T-cell (primary cell): ENCODE measurements around the gene ZNF79. TPM values are rescaled to one million over a fixed set of nuclear protein-coding genes. Genes with fewer than 3 reads are reported as not detected.
"Not testable (repeated sequence)": the region's sequence is repeated elsewhere in the genome, so short reads cannot be mapped to it uniquely, and the experiment has no call there.

Experiments
- ATAC-seq, 4 experiments: fragments of 200-7000 bp in 3 of 4; fragments of 150-1000 bp in 1 of 4; cut with Tn5 transposase; replicated peaks in 1 of 4; 1 replicate in 3 of 4; 2 replicates in 1 of 4; pipeline ENCODE4 v1.10.0; 2021; ENCODE audit warnings: moderate library complexity in 3 of 4, mild to moderate bottlenecking in 2 of 4, moderate number of reproducible peaks in 1 of 4
- CTCF ChIA-PET, 2 donors: fragments of 300-600 bp; sonication (Branson Sonifier 250); formaldehyde crosslinking; loops; one replicate each; lab custom pipeline; 2022; ENCODE audit warnings: antibody characterized with exemption in 2 of 2; lab: Charles Lee
- POLR2A ChIA-PET, 2 donors: fragments of 300-600 bp; sonication (Branson Sonifier 250); formaldehyde crosslinking; loops; one replicate each; lab custom pipeline; 2022; ENCODE audit warnings: antibody characterized with exemption in 2 of 2; lab: Charles Lee
- DNase-seq, 35 experiments: peaks; one replicate each; pipeline versions ENCODE4 v3.0.0 to v3.0.0-alpha.2; 2013 to 2023
- H3K27ac ChIP-seq: one replicate; pipeline ENCODE4 v1.5.1; 2013; ENCODE audit warnings: low read length
- H3K27me3 ChIP-seq, 2 experiments: replicated peaks in 1 of 2; 1 replicate in 1 of 2; 2 replicates in 1 of 2; pipeline versions ENCODE4 v1.6.1 to v1.7.0; 2013; ENCODE audit warnings: low read length in 1 of 2, mixed read lengths in 1 of 2; ENCODE audit not compliant: control insufficient read depth in 2 of 2, insufficient read depth in 2 of 2; ENCODE audit errors: extremely low read depth in 1 of 2
- H3K36me3 ChIP-seq, 2 donors: 1 replicate in 1 of 2; 2 replicates in 1 of 2; pipeline versions ENCODE4 v1.6.1 to v1.7.0; 2013; ENCODE audit warnings: low read length in 1 of 2; ENCODE audit not compliant: control insufficient read depth in 2 of 2, insufficient read depth in 1 of 2; ENCODE audit errors: extremely low read depth in 1 of 2
- H3K4me1 ChIP-seq, 2 experiments: 1 replicate in 1 of 2; 2 replicates in 1 of 2; pipeline versions ENCODE4 v1.6.1 to v1.7.0; 2013; ENCODE audit warnings: low read length in 2 of 2, mixed read lengths in 1 of 2; ENCODE audit not compliant: insufficient read depth in 2 of 2, control insufficient read depth in 1 of 2; ENCODE audit errors: extremely low read depth in 1 of 2
- H3K4me3 ChIP-seq, 2 donors: 1 replicate in 1 of 2; 2 replicates in 1 of 2; pipeline versions ENCODE4 v1.5.1 to v1.7.0; 2013; ENCODE audit warnings: mild to moderate bottlenecking in 2 of 2, low read length in 1 of 2, moderate library complexity in 1 of 2; ENCODE audit not compliant: control insufficient read depth in 1 of 2; ENCODE audit errors: extremely low read depth in 1 of 2
- H3K9me3 ChIP-seq: 2 replicates; pipeline ENCODE4 v1.7.0; 2013
- H3K27ac Mint-ChIP-seq, 2 donors: one replicate each; pipeline ENCODE4 v1.8.0; 2020 to 2021; ENCODE audit warnings: mild to moderate bottlenecking in 2 of 2, mixed read lengths in 2 of 2
- H3K27me3 Mint-ChIP-seq, 2 donors: one replicate each; pipeline ENCODE4 v1.8.0; 2021 to 2022; ENCODE audit warnings: mixed read lengths in 2 of 2
- H3K36me3 Mint-ChIP-seq: one replicate; pipeline ENCODE4 v1.8.0; 2021; ENCODE audit warnings: mixed read lengths
- H3K4me1 Mint-ChIP-seq, 3 donors: one replicate each; pipeline ENCODE4 v1.8.0; 2020 to 2022; ENCODE audit warnings: mixed read lengths in 3 of 3, mild to moderate bottlenecking in 1 of 3
- H3K4me3 Mint-ChIP-seq, 3 donors: one replicate each; pipeline ENCODE4 v1.8.0; 2020 to 2022; ENCODE audit warnings: mild to moderate bottlenecking in 3 of 3, mixed read lengths in 3 of 3, moderate library complexity in 3 of 3
- H3K9me3 Mint-ChIP-seq, 3 donors: one replicate each; pipeline ENCODE4 v1.8.0; 2020 to 2022; ENCODE audit warnings: mixed read lengths in 3 of 3
- WGBS: methylation state at CpG from one replicate; pipeline ENCODE4 v1.1.5; 2013; ENCODE audit warnings: missing lambda C conversion rate; ENCODE audit not compliant: insufficient coverage; 5-methylcytosine and 5-hydroxymethylcytosine counted together
- total RNA-seq, 35 experiments: library from RNA in 6 of 35; stranded (reverse) in 6 of 35; fragments of 120-200 nt in 1 of 35; gene quantifications; one replicate each; pipeline versions ENCODE4 v1.2.1 to v1.2.4 and lab custom pipeline; 2013 to 2026

Gene ZNF79
- total RNA-seq, 5 donors from 2014 or later (not counting 1 experiment from before 2014, with no cell fraction given) = 7.2 to 20.2 (median 17.3) TPM

GRCh38 chr9:127466407-127466917 lies 42.3 kb downstream of the ZNF79 start:
- H3K4me3 Mint-ChIP-seq, H3K27ac Mint-ChIP-seq, H3K27me3 Mint-ChIP-seq, H3K4me1 Mint-ChIP-seq, DNase-seq, H3K27me3 ChIP-seq, POLR2A ChIA-PET, ATAC-seq, H3K27ac ChIP-seq, H3K4me3 ChIP-seq, H3K9me3 ChIP-seq, H3K4me1 ChIP-seq, H3K9me3 Mint-ChIP-seq, CTCF ChIA-PET: not testable (repeated sequence)
- no CpG with 5 or more reads among the region's 5 CpGs for WGBS
- peaks cover 43% of the 10 kb centered on the region for H3K36me3 Mint-ChIP-seq
- H3K36me3 ChIP-seq = peaks cover 16 to 30% of the 10 kb centered on the region in 2 donors

- Histone ChIP-seq H3K36me3 (peaks cover 8 to 18% of the 10 kb centered on the region in 2 donors), H3K4me1 (no peaks in the 10 kb centered on the region), H3K9me3 (no peaks in the 10 kb centered on the region), H3K27me3 (no peaks in the 10 kb centered on the region), H3K27ac (no peak overlapping the region), H3K4me3 (no peak overlapping the region)
- Mint-ChIP-seq H3K27me3 (no peaks in the 10 kb centered on the region), H3K4me1 (no peaks in the 10 kb centered on the region), H3K9me3 (no peaks in the 10 kb centered on the region), H3K36me3 (peaks cover 32% of the 10 kb centered on the region), H3K4me3 (no peak overlapping the region), H3K27ac (no peak overlapping the region)
- DNase-seq (no peak), ATAC-seq (no peak)
- 96% methylated on average over 14 of the region's 14 CpGs for WGBS
- CTCF ChIA-PET = no interaction called here
- POLR2A ChIA-PET = no interaction called here
Measured at GRCh38 chr9:127467621-127468020, 43.4 kb downstream of the ZNF79 start.

GRCh38 chr9:127470662-127471061 lies 46.5 kb downstream of the ZNF79 start:
- no peaks in the 10 kb centered on the region for H3K4me1 Mint-ChIP-seq
- Histone ChIP-seq H3K9me3 (no peaks in the 10 kb centered on the region), H3K36me3 (peaks cover 0 to 3% of the 10 kb centered on the region in 2 donors), H3K4me3 (no peak overlapping the region), H3K4me1 (no peaks in the 10 kb centered on the region), H3K27me3 (no peaks in the 10 kb centered on the region), H3K27ac (no peak overlapping the region)
- no peak overlapping the region for H3K27ac Mint-ChIP-seq
- no peaks in the 10 kb centered on the region for H3K27me3 Mint-ChIP-seq
- no CpG with 5 or more reads among the region's 3 CpGs for WGBS
- no peaks in the 10 kb centered on the region for H3K9me3 Mint-ChIP-seq
- CTCF ChIA-PET = no interaction called here
- ATAC-seq (no peak), DNase-seq (no peak)
- peaks cover 38% of the 10 kb centered on the region for H3K36me3 Mint-ChIP-seq
- H3K4me3 Mint-ChIP-seq = no peak overlapping the region
- POLR2A ChIA-PET = no interaction called here

GRCh38 chr9:127473501-127473900 lies 49.3 kb downstream of the ZNF79 start:
- Histone ChIP-seq H3K27me3 (no peaks in the 10 kb centered on the region), H3K27ac (no peak overlapping the region), H3K4me1 (no peaks in the 10 kb centered on the region), H3K36me3 (peaks cover 0 to 4% of the 10 kb centered on the region in 2 donors), H3K9me3 (no peaks in the 10 kb centered on the region), H3K4me3 (no peak overlapping the region)
- CTCF ChIA-PET = interaction anchor here in 1 of 2 donors (0.7 kb wide), 1 partner anchor 422 kb away, joined by 3 read pairs; no protein-coding TSS in a partner anchor
- no peak for DNase-seq
- 100% methylated on average over 7 of the region's 10 CpGs for WGBS
- no peaks in the 10 kb centered on the region for H3K4me1 Mint-ChIP-seq
- POLR2A ChIA-PET = interaction anchor here (0.6 kb wide), 2 partner anchors 453 to 1941 kb away, joined by 3 to 4 read pairs; no protein-coding TSS in a partner anchor
- H3K27me3 Mint-ChIP-seq = no peaks in the 10 kb centered on the region
- H3K27ac Mint-ChIP-seq = no peak overlapping the region
- no peaks in the 10 kb centered on the region for H3K9me3 Mint-ChIP-seq
- ATAC-seq = no peak
- peaks cover 33% of the 10 kb centered on the region for H3K36me3 Mint-ChIP-seq
- no peak overlapping the region for H3K4me3 Mint-ChIP-seq

GRCh38 chr9:127473932-127474331 lies 49.8 kb downstream of the ZNF79 start:
- WGBS = 80% methylated on average over 2 of the region's 4 CpGs
- Mint-ChIP-seq H3K27ac (no peak overlapping the region), H3K4me1 (no peaks in the 10 kb centered on the region), H3K9me3 (no peaks in the 10 kb centered on the region), H3K4me3 (no peak overlapping the region), H3K27me3 (no peaks in the 10 kb centered on the region), H3K36me3 (peaks cover 36% of the 10 kb centered on the region)
- no peak overlapping the region for H3K4me3 ChIP-seq
- H3K36me3 ChIP-seq = peaks cover 0 to 9% of the 10 kb centered on the region in 2 donors
- ChIA-PET POLR2A (interaction anchor here (0.6 kb wide), 2 partner anchors 454 to 1942 kb away, joined by 3 to 4 read pairs; no protein-coding TSS in a partner anchor), CTCF (interaction anchor here in 1 of 2 donors (0.7 kb wide), 1 partner anchor 421 kb away, joined by 3 read pairs; no protein-coding TSS in a partner anchor)
- H3K27me3 ChIP-seq = no peaks in the 10 kb centered on the region
- ATAC-seq (no peak), DNase-seq (no peak)
- H3K27ac ChIP-seq = no peak overlapping the region
- H3K9me3 ChIP-seq = no peaks in the 10 kb centered on the region
- H3K4me1 ChIP-seq = no peaks in the 10 kb centered on the region

GRCh38 chr9:127474592-127474991 lies 50.4 kb downstream of the ZNF79 start:
- H3K27me3 Mint-ChIP-seq = no peaks in the 10 kb centered on the region

More at GRCh38 chr9:127474592-127474991, 50.4 kb downstream of the ZNF79 start:
- Mint-ChIP-seq H3K27ac (no peak overlapping the region), H3K36me3 (peaks cover 38% of the 10 kb centered on the region), H3K4me3 (no peak overlapping the region), H3K9me3 (no peaks in the 10 kb centered on the region), H3K4me1 (no peaks in the 10 kb centered on the region)
- H3K27ac ChIP-seq = no peak overlapping the region
- 98% methylated on average over 4 of the region's 5 CpGs for WGBS
- H3K4me1 ChIP-seq = no peaks in the 10 kb centered on the region
- CTCF ChIA-PET = no interaction called here
- no peaks in the 10 kb centered on the region for H3K27me3 ChIP-seq
- H3K36me3 ChIP-seq = peaks cover 1 to 15% of the 10 kb centered on the region in 2 donors
- POLR2A ChIA-PET = no interaction called here
- H3K9me3 ChIP-seq = no peaks in the 10 kb centered on the region
- ATAC-seq (no peak), DNase-seq (no peak)
- H3K4me3 ChIP-seq = no peak overlapping the region
